Vagina (tissue), 2 donors: Measurements from ENCODE around the gene SGK2.

Source experiments
- POLR2A ChIP-seq, 2 donors: fragments of 450-650 bp; IDR thresholded peaks; one replicate each; pipeline ENCODE4 v1.6.1; 2017; ENCODE audit warnings: antibody characterized with exemption in 2 of 2, mild to moderate bottlenecking in 2 of 2, moderate library complexity in 2 of 2
- POLR2AphosphoS5 ChIP-seq, 2 donors: sonication (generic); formaldehyde crosslinking; IDR thresholded peaks; one replicate each; pipeline ENCODE4 v1.9.0; 2017; ENCODE audit warnings: antibody characterized with exemption in 2 of 2, mild to moderate bottlenecking in 2 of 2, low read depth in 1 of 2; ENCODE audit not compliant: insufficient read depth in 1 of 2
- TF ChIP-seq, protein P1 (sequence below), 3 experiments: fragments of 450-650 bp in 2 of 3; fragments of 200-600 bp in 1 of 3; sonication (generic) in 1 of 3; IDR thresholded peaks; one replicate each; pipeline ENCODE4 v1.5.1; 2017 to 2019; ENCODE audit warnings: antibody characterized with exemption in 3 of 3, mild to moderate bottlenecking in 2 of 3, moderate library complexity in 2 of 3

GRCh38 chr20:43549416-43550065, 9.3 kb upstream of the SGK2 start:
- TF ChIP-seq POLR2A (IDR thresholded peaks at IDR 0.05) (no peak), POLR2AphosphoS5 (IDR thresholded peaks at IDR 0.05; ENCODE audit: insufficient read depth in 1 of 2, low read depth in 1 of 2) (no peak)
- TF ChIP-seq, protein P1, sequence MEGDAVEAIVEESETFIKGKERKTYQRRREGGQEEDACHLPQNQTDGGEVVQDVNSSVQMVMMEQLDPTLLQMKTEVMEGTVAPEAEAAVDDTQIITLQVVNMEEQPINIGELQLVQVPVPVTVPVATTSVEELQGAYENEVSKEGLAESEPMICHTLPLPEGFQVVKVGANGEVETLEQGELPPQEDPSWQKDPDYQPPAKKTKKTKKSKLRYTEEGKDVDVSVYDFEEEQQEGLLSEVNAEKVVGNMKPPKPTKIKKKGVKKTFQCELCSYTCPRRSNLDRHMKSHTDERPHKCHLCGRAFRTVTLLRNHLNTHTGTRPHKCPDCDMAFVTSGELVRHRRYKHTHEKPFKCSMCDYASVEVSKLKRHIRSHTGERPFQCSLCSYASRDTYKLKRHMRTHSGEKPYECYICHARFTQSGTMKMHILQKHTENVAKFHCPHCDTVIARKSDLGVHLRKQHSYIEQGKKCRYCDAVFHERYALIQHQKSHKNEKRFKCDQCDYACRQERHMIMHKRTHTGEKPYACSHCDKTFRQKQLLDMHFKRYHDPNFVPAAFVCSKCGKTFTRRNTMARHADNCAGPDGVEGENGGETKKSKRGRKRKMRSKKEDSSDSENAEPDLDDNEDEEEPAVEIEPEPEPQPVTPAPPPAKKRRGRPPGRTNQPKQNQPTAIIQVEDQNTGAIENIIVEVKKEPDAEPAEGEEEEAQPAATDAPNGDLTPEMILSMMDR (IDR thresholded peaks at IDR 0.05), result no peak
